Fibroblast of lung (primary cell): Measurements from ENCODE around the gene DDX6.
"Not testable (repeated sequence)": the region's sequence is repeated elsewhere in the genome, so short reads cannot be mapped to it uniquely, and the experiment has no call there.

Experiments used
- EZH2 ChIP-seq: IDR thresholded peaks from 2 replicates; pipeline ENCODE4 v1.5.1; 2012; ENCODE audit warnings: low read length, control low read depth, mild to moderate bottlenecking; ENCODE audit errors: missing control alignments
- TF ChIP-seq, protein P1 (sequence below), 2 donors: IDR thresholded peaks in 1 of 2; conservative IDR thresholded peaks in 1 of 2; 1 replicate in 1 of 2; 2 replicates in 1 of 2; pipeline ENCODE4 v1.5.1; 2011 to 2012; ENCODE audit warnings: low read length in 2 of 2, control low read depth in 1 of 2, inconsistent platforms in 1 of 2, low read depth in 1 of 2, mild to moderate bottlenecking in 1 of 2

DNA sequence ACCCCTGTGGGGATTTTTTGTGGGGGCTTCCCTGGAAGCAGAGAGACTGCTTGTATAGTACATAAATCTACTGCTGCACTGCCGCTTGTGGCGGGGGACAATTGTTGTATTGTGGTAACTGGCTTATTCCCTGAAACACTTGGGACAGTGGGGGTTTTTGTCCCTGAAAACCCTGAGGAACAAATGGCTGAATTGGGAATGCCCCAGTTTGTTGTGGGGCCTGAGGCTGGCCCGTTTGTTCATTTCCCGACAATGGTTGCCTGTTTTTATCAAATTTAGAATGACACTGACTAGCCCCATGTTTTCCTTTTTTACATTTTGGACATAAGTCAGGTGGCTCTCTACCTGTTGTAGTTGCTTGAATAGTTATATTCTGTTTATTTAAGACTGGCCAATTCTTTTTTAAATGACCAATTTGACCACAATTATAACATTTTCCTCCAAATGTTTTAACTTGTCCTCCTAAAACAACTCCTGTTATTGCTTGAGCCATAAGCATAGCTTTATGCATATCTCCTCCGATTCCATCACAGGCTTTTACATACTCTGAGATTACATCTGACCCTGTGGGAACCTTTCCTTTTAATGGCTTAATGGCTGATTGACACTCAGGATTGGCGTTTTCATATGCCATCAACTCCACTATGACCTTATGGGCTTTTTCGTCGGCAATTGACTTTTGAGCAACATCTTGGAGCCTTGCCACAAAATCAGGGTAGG lies 63.8 kb downstream of the DDX6 start:
- TF ChIP-seq, protein P1, sequence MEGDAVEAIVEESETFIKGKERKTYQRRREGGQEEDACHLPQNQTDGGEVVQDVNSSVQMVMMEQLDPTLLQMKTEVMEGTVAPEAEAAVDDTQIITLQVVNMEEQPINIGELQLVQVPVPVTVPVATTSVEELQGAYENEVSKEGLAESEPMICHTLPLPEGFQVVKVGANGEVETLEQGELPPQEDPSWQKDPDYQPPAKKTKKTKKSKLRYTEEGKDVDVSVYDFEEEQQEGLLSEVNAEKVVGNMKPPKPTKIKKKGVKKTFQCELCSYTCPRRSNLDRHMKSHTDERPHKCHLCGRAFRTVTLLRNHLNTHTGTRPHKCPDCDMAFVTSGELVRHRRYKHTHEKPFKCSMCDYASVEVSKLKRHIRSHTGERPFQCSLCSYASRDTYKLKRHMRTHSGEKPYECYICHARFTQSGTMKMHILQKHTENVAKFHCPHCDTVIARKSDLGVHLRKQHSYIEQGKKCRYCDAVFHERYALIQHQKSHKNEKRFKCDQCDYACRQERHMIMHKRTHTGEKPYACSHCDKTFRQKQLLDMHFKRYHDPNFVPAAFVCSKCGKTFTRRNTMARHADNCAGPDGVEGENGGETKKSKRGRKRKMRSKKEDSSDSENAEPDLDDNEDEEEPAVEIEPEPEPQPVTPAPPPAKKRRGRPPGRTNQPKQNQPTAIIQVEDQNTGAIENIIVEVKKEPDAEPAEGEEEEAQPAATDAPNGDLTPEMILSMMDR (conservative IDR thresholded peaks at IDR 0.05 in 1 of 2, IDR thresholded peaks at IDR 0.05 in 1 of 2; ENCODE audit: low read depth in 1 of 2, low read length in 2 of 2), result not testable (repeated sequence)
- not testable (repeated sequence) for TF ChIP-seq EZH2
